ENCODE measurements around the gene SMG5.

DNA sequence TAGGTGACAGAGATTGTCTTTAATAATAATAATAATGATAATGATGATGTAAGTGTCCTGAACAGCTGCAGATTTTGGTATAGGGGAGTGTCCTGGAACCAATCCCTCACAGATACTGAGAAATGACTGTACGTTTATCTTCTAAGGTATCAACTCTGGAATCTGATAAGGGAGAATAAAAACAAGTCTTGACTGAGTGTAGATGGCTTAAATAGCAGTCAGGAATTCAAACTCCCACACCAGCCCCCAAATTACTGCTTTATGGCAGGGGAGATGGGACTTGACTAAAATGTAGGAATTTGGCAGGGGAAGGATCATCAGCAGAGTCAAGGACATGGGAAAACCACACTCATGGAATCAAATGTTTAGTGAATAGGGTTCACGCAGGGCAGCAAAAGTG, 22.6 kb upstream of the SMG5 start:
- TF ChIP-seq, protein P1, sequence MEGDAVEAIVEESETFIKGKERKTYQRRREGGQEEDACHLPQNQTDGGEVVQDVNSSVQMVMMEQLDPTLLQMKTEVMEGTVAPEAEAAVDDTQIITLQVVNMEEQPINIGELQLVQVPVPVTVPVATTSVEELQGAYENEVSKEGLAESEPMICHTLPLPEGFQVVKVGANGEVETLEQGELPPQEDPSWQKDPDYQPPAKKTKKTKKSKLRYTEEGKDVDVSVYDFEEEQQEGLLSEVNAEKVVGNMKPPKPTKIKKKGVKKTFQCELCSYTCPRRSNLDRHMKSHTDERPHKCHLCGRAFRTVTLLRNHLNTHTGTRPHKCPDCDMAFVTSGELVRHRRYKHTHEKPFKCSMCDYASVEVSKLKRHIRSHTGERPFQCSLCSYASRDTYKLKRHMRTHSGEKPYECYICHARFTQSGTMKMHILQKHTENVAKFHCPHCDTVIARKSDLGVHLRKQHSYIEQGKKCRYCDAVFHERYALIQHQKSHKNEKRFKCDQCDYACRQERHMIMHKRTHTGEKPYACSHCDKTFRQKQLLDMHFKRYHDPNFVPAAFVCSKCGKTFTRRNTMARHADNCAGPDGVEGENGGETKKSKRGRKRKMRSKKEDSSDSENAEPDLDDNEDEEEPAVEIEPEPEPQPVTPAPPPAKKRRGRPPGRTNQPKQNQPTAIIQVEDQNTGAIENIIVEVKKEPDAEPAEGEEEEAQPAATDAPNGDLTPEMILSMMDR (IDR thresholded peaks at IDR 0.05) = no peak
- TF ChIP-seq POLR2A (IDR thresholded peaks at IDR 0.05) = no peak
